HCT116 (cell line): Measurements from ENCODE around the gene NTNG1. TPM values are rescaled to one million over a fixed set of nuclear protein-coding genes. Genes with fewer than 3 reads are reported as not detected.

Experiments used
- ATAC-seq: fragments of 200-7000 bp; cut with Tn5 transposase; 2 replicates; pipeline ENCODE4 v1.9.1; 2020; ENCODE audit warnings: mild to moderate bottlenecking, moderate library complexity
- BruUV-seq: library from RNA; stranded (reverse); fragments of 400-500 nt; replicated peaks from 2 replicates; lab custom pipeline; 2021; lab: Mats Ljungman, UMichigan
- CTCF ChIA-PET: fragments of 300-600 bp; sonication (Branson Sonifier 250); formaldehyde crosslinking; loops from one replicate; lab custom pipeline; 2021; ENCODE audit warnings: antibody characterized with exemption; lab: Charles Lee
- POLR2A ChIA-PET: fragments of 300-600, 350-600 bp; sonication (Branson Sonifier 250); formaldehyde crosslinking; loops from one replicate; lab custom pipeline; 2021; ENCODE audit warnings: antibody characterized with exemption; lab: Charles Lee
- RAD21 ChIA-PET, 2 experiments: fragments of 300-600 bp; sonication (Branson Sonifier 250); formaldehyde crosslinking; loops; one replicate each; lab custom pipeline; 2023; ENCODE audit warnings: low total read pairs in 2 of 2; ENCODE audit not compliant: uncharacterized antibody in 2 of 2, unreplicated experiment in 2 of 2, low non-redundant PET in 1 of 2; lab: Charles Lee
- DNase-seq: peaks from one replicate; pipeline ENCODE4 v3.0.0-alpha.2; 2010; ENCODE audit warnings: low read depth, low spot score
- H2AFZ ChIP-seq: fragments of 200-600 bp; shearing (Covaris generic), sonication (generic); 2 replicates; pipeline ENCODE4 v1.6.1; 2017; ENCODE audit warnings: low read depth, mixed run types, mixed read lengths, antibody characterized with exemption, low read length; ENCODE audit not compliant: poor library complexity, severe bottlenecking
- H3K27ac ChIP-seq: 2 replicates; pipeline ENCODE4 v1.5.1; 2012; ENCODE audit warnings: low read depth, low read length
- H3K27me3 ChIP-seq: fragments of 200-600 bp; sonication (generic); 2 replicates; pipeline ENCODE4 v1.6.1; 2016; ENCODE audit warnings: mixed run types, low read length, mixed read lengths; ENCODE audit not compliant: insufficient read depth
- H3K36me3 ChIP-seq, 2 experiments: fragments of 200-500 bp in 1 of 2; fragments of 200-600 bp in 1 of 2; sonication (Bioruptor generic) in 1 of 2; sonication (generic) in 1 of 2; 2 replicates each; pipeline versions ENCODE4 v1.5.1 to v1.6.1; 2014 to 2016; ENCODE audit warnings: low read length in 2 of 2, inconsistent platforms in 1 of 2, mixed read lengths in 1 of 2, mixed run types in 1 of 2; ENCODE audit not compliant: insufficient read depth in 2 of 2, control insufficient read depth in 1 of 2
- H3K4me1 ChIP-seq, 2 experiments: fragments of 200-600 bp in 1 of 2; sonication (generic) in 1 of 2; 2 replicates each; pipeline versions ENCODE4 v1.5.1 to v1.6.1; 2012 to 2017; ENCODE audit warnings: low read length in 2 of 2, inconsistent platforms in 1 of 2, mild to moderate bottlenecking in 1 of 2, mixed read lengths in 1 of 2, mixed run types in 1 of 2, moderate library complexity in 1 of 2; ENCODE audit not compliant: insufficient read depth in 2 of 2, control insufficient read depth in 1 of 2
- H3K4me2 ChIP-seq: fragments of 200-600 bp; sonication (generic); 2 replicates; pipeline ENCODE4 v1.6.1; 2017; ENCODE audit warnings: mixed run types, low read length, mixed read lengths
- H3K4me3 ChIP-seq, 2 experiments: fragments of 200-600 bp in 1 of 2; sonication (generic) in 1 of 2; replicated peaks in 1 of 2; 2 replicates each; pipeline ENCODE4 v1.5.1; 2011 to 2016; ENCODE audit warnings: low read length in 2 of 2, control low read depth in 1 of 2, low read depth in 1 of 2, mild to moderate bottlenecking in 1 of 2, mixed read lengths in 1 of 2, mixed run types in 1 of 2
- H3K79me2 ChIP-seq: fragments of 200-600 bp; sonication (generic); 2 replicates; pipeline ENCODE4 v1.6.1; 2017; ENCODE audit warnings: mild to moderate bottlenecking, mixed run types, low read length, moderate library complexity, mixed read lengths; ENCODE audit not compliant: insufficient read depth
- H3K9ac ChIP-seq: fragments of 200-600 bp; sonication (generic); 2 replicates; pipeline ENCODE4 v1.6.1; 2016; ENCODE audit warnings: low read length, mixed read lengths
- H3K9me2 ChIP-seq: fragments of 200-600 bp; sonication (generic), shearing (Covaris generic); 2 replicates; pipeline ENCODE4 v1.6.1; 2017; ENCODE audit warnings: mixed run types, mild to moderate bottlenecking, moderate library complexity; ENCODE audit not compliant: insufficient read depth
- H3K9me3 ChIP-seq, 2 experiments: fragments of 200-500 bp in 1 of 2; fragments of 200-600 bp in 1 of 2; sonication (Bioruptor generic) in 1 of 2; sonication (generic) in 1 of 2; 2 replicates each; pipeline ENCODE4 v1.6.1; 2014 to 2017; ENCODE audit warnings: low read length in 2 of 2, mixed read lengths in 2 of 2, inconsistent platforms in 1 of 2, low read depth in 1 of 2, mild to moderate bottlenecking in 1 of 2, mixed run types in 1 of 2, moderate library complexity in 1 of 2; ENCODE audit not compliant: control insufficient read depth in 1 of 2, insufficient read depth in 1 of 2
- H4K20me1 ChIP-seq: fragments of 200-600 bp; sonication (generic), shearing (Covaris generic); 2 replicates; pipeline ENCODE4 v1.6.1; 2017; ENCODE audit warnings: mixed run types, mild to moderate bottlenecking, moderate library complexity; ENCODE audit not compliant: insufficient read depth
- ATF3 ChIP-seq: IDR thresholded peaks from 2 replicates; pipeline ENCODE4 v1.6.1; 2012
- CEBPB ChIP-seq: IDR thresholded peaks from 2 replicates; pipeline ENCODE4 v1.6.1; 2012; ENCODE audit warnings: low read depth
- EGR1 ChIP-seq: IDR thresholded peaks from 2 replicates; pipeline ENCODE4 v1.6.1; 2012; ENCODE audit warnings: low read depth
- ELF1 ChIP-seq: IDR thresholded peaks from 2 replicates; pipeline ENCODE4 v1.6.1; 2012; ENCODE audit warnings: low read depth, borderline replicate concordance
- EZH2phosphoT487 ChIP-seq: fragments of 200-600 bp; IDR thresholded peaks from 2 replicates; pipeline ENCODE4 v1.6.1; 2018; ENCODE audit warnings: antibody characterized with exemption, borderline replicate concordance
- JUND ChIP-seq: IDR thresholded peaks from 2 replicates; pipeline ENCODE4 v1.6.1; 2012
- POLR2A ChIP-seq: IDR thresholded peaks from 2 replicates; pipeline ENCODE4 v1.7.0; 2011; ENCODE audit warnings: borderline replicate concordance; ENCODE audit not compliant: insufficient read depth, insufficient read length; ENCODE audit errors: extremely low read depth
- POLR2AphosphoS5 ChIP-seq: IDR thresholded peaks from 2 replicates; pipeline ENCODE4 v1.6.1; 2011; ENCODE audit warnings: mild to moderate bottlenecking, low read depth, low read length, moderate library complexity
- RAD21 ChIP-seq: IDR thresholded peaks from 2 replicates; pipeline ENCODE4 v1.6.1; 2012; ENCODE audit warnings: low read depth, mild to moderate bottlenecking
- REST ChIP-seq: IDR thresholded peaks from 2 replicates; pipeline ENCODE4 v1.6.1; 2012; ENCODE audit warnings: low read depth
- SIN3A ChIP-seq: IDR thresholded peaks from 2 replicates; pipeline ENCODE4 v1.6.1; 2012; ENCODE audit warnings: low read depth
- SRF ChIP-seq: IDR thresholded peaks from 2 replicates; pipeline ENCODE4 v1.6.1; 2012; ENCODE audit warnings: low read depth
- TCF7L2 ChIP-seq: IDR thresholded peaks from 2 replicates; pipeline ENCODE4 v1.7.0; 2011; ENCODE audit warnings: borderline replicate concordance, inconsistent platforms; ENCODE audit not compliant: insufficient read depth, insufficient read length; ENCODE audit errors: extremely low read depth
- YY1 ChIP-seq: IDR thresholded peaks from 2 replicates; pipeline ENCODE4 v1.6.1; 2011; ENCODE audit warnings: low read length, low read depth, moderate library complexity, mild to moderate bottlenecking; ENCODE audit not compliant: insufficient replicate concordance; ENCODE audit errors: extremely low read depth
- ZFX ChIP-seq: fragments of 450-650 bp; IDR thresholded peaks from 2 replicates; pipeline ENCODE4 v1.6.1; 2017
- ZNF274 ChIP-seq: fragments of 200-500 bp; sonication (Bioruptor generic); IDR thresholded peaks from 2 replicates; pipeline ENCODE4 v1.6.1; 2014; ENCODE audit warnings: mild to moderate bottlenecking, low read depth, low read length, inconsistent platforms
- intact Hi-C: fragments of 100-400 bp; cut with micrococcal nuclease; formaldehyde crosslinking; loops from 2 replicates; pipeline ENCODE4 v1.10.0; 2022
- total RNA-seq: library from RNA; stranded (reverse); gene quantifications from one replicate; pipeline ENCODE4 v1.2.1, GENCODE V29; 2021; ENCODE audit not compliant: unreplicated experiment

The NTNG1 gene
- total RNA-seq, 1 experiment from 2014 or later: not detected

GRCh38 chr1:107326824-107327445 lies 186.1 kb downstream of the NTNG1 start:
- Histone ChIP-seq H3K27me3 (no peaks in the 10 kb centered on the region), H3K4me1 (no peaks in the 10 kb centered on the region), H3K9me2 (no peaks in the 10 kb centered on the region), H2AFZ (no peak overlapping the region), H3K9ac (no peak overlapping the region), H3K36me3 (no peaks in the 10 kb centered on the region), H3K79me2 (no peaks in the 10 kb centered on the region), H4K20me1 (no peaks in the 10 kb centered on the region), H3K9me3 (peaks cover 0 to 13% of the 10 kb centered on the region in 2 experiments; a peak in 2 of 4 replicates), H3K4me3 (no peak overlapping the region), H3K27ac (no peak overlapping the region), H3K4me2 (no peak overlapping the region)
- ChIA-PET RAD21 (no interaction called here), POLR2A (no interaction called here), CTCF (no interaction called here)
- intact Hi-C loops: no loop called here
- ATAC-seq (no peak), DNase-seq (no peak)
- TF ChIP-seq EZH2phosphoT487 (no peak), ELF1 (no peak), SRF (no peak), ZFX (no peak), ATF3 (no peak), YY1 (no peak), POLR2AphosphoS5 (no peak), POLR2A (no peak), ZNF274 (no peak), JUND (no peak), EGR1 (no peak), TCF7L2 (no peak)
- BruUV-seq: no TSS peak

- POLR2A ChIA-PET: no interaction called here
- Histone ChIP-seq H3K9ac (no peak overlapping the region), H4K20me1 (no peaks in the 10 kb centered on the region), H3K36me3 (no peaks in the 10 kb centered on the region), H3K9me2 (no peaks in the 10 kb centered on the region), H3K4me1 (no peaks in the 10 kb centered on the region), H3K79me2 (no peaks in the 10 kb centered on the region), H2AFZ (no peak overlapping the region), H3K4me2 (no peak overlapping the region), H3K4me3 (no peak overlapping the region), H3K27me3 (no peaks in the 10 kb centered on the region), H3K9me3 (peaks cover 0 to 13% of the 10 kb centered on the region in 2 experiments; a peak in 2 of 4 replicates), H3K27ac (no peak overlapping the region)
- no TSS peak for BruUV-seq
- RAD21 ChIA-PET: no interaction called here
- no peak for DNase-seq
- CTCF ChIA-PET: no interaction called here
- intact Hi-C loops: no loop called here
- TF ChIP-seq JUND (no peak), CEBPB (no peak), SRF (no peak), RAD21 (no peak), EZH2phosphoT487 (no peak), REST (no peak), TCF7L2 (no peak), EGR1 (no peak), SIN3A (no peak), ZNF274 (no peak), ATF3 (no peak), POLR2AphosphoS5 (no peak)
- no peak for ATAC-seq
Observed at GRCh38 chr1:107327446-107327845, 186.6 kb downstream of the NTNG1 start.
